ENCODE data around the gene GPR39.

Gene GPR39

DNA sequence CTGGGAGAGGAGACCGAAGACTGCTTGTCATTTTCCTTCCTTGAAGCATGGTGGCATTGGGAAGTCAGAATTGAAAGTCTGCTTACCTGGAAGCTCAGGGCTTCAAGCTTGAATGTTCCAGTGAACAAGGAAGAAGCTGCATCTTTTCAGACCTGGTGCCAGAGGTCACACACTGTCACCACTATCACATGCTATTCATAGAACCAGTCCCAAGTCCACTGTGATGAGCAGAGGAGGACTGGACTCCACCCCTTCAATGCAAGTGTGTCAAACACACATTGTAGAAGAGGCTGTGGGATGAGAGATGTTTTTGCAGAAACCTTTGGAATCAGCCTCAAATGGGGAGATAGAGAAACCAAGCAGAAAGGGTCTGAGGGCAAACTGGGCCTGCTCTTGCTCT is 172.0 kb downstream of the GPR39 start:
- TF ChIP-seq ZFX (IDR thresholded peaks at IDR 0.05; ENCODE audit: borderline replicate concordance) (no peak), CTCF (IDR thresholded peaks at IDR 0.05) (no peak)
- no peak overlapping the region for H3K27ac ChIP-seq

- TF ChIP-seq CTCF (IDR thresholded peaks at IDR 0.05) (no peak), ZFX (IDR thresholded peaks at IDR 0.05; ENCODE audit: borderline replicate concordance) (no peak)
- no peak overlapping the region for H3K27ac ChIP-seq
These were observed 172.7 kb downstream of the GPR39 start for GRCh38 chr2:132589111-132589830.

DNA sequence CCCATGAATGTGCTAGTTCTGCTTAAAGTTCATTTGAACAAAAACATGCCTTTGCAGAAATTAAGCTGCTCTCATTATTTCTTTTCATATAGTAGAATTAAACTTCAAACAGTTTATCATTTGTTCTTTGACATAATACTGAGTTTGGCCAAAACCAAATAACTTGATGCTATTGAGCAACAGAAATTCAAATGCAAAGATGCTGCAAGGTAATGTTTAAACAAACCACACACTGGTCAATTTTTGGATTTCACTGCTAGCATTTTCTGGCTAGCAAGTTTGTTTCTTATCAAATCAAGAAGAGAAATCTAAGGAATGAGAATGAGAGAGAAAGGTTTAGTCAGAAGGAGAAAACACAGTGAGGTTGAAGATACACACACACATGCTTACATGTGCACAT is 173.4 kb downstream of the GPR39 start:
- TF ChIP-seq CTCF (IDR thresholded peaks at IDR 0.05) (no peak), ZFX (IDR thresholded peaks at IDR 0.05; ENCODE audit: borderline replicate concordance) (no peak)
- no peak overlapping the region for H3K27ac ChIP-seq

DNA sequence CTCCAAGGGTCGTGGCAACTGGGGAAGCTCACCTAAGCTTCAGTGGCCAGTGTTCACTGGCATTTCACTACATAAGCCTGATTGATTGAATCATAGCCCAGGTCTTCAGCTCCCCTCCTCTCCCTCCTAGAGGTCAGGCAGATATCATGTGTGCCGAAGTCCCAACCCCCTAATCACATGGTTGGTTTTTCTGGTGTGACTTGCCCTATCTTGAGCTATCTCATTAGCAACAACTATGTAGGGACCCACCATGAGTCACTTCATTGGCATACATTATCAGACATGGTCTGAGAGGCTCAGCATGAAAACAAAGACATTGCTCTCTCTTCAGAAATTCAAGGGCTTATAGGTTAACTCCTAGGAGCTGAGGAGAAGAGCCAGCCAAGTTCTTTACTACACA is 176.6 kb downstream of the GPR39 start:
- no peak overlapping the region for H3K27ac ChIP-seq
- no peak for TF ChIP-seq ZFX (IDR thresholded peaks at IDR 0.05; ENCODE audit: borderline replicate concordance)
- no peak for TF ChIP-seq CTCF (IDR thresholded peaks at IDR 0.05)

- no peak for TF ChIP-seq ZFX (IDR thresholded peaks at IDR 0.05; ENCODE audit: borderline replicate concordance)
- no peak for TF ChIP-seq CTCF (IDR thresholded peaks at IDR 0.05)
- no peak overlapping the region for H3K27ac ChIP-seq
These were observed 178.6 kb downstream of the GPR39 start for GRCh38 chr2:132595186-132595585.

DNA sequence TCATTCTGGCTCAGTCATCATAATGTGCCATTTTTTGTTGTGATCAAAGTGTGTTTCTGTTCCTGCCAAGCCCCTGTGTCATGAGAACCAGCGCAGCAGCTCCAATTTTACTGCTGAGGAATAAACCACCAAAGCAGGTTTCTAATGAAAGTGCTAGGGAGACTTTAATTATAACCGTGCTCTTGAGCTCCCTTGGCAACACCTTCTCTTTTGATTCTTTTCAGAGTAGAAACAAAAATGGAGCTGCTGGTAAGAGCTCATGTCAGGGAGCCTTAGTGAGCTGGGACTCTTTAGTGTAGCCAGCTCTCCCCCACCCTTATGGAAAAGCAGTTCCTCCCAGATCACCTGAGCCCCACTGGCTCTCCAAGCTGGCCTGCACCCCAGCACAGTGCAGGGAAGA is 179.1 kb downstream of the GPR39 start:
- no peak for TF ChIP-seq CTCF (IDR thresholded peaks at IDR 0.05)
- no peak for TF ChIP-seq ZFX (IDR thresholded peaks at IDR 0.05; ENCODE audit: borderline replicate concordance)
- H3K27ac ChIP-seq: no peak overlapping the region

GRCh38 chr2:132597166-132597565 is 180.6 kb downstream of the GPR39 start:
- TF ChIP-seq ZFX (IDR thresholded peaks at IDR 0.05; ENCODE audit: borderline replicate concordance) (no peak), CTCF (IDR thresholded peaks at IDR 0.05) (no peak)
- no peak overlapping the region for H3K27ac ChIP-seq

All from 22Rv1 (cell line).